ENCODE data around the gene CPAMD8. TPM values are rescaled to one million over a fixed set of nuclear protein-coding genes. Genes with fewer than 3 reads are reported as not detected.

Gene CPAMD8
- polyA plus RNA-seq, 1 experiment: 0.38 TPM

DNA sequence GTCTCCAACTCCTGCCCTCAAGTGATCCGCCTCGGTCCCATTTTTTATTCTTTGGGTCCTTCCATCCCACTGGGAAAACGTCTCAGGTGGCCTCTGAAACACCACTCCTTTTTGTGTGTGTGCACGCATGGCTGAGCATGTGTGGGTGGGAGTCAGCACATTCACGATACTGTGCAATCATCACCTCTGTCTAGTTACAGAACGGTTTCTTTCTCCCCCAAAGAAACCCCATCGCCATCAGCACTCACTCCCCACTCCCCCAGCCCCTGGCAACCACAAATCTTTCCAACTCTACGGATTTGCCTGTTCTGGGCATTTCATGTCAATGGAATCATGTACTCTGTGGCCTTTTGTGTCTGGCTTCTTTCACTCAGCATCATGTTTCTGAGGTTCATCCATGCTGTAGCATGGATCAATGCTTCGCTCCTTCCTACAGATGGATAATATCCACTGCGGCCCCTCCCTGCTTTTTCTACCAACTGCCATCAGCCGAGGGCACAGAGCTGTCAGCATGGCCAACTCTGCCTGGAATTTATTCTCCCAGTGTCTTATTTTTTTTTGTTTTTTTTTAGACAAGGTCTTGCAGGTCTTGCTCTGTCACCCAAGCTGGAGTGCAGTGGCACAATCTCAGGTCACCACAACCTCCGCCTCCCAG, 128.1 kb downstream of the CPAMD8 start:
- peaks cover 5% of the 10 kb centered on the region; the same call in 1 of the 2 replicates for H3K9me3 ChIP-seq (ENCODE audit: control insufficient read depth, insufficient read depth, low read length)
- TF ChIP-seq CTCF (IDR thresholded peaks at IDR 0.05; ENCODE audit: low read depth, low read length): no peak
- no peak overlapping the region for H3K4me3 ChIP-seq (ENCODE audit: low read depth, low read length)
- no peak overlapping the region for H3K27ac ChIP-seq (ENCODE audit: low read depth, low read length)
- H3K27me3 ChIP-seq (ENCODE audit: control insufficient read depth, insufficient read depth, low read length): peaks cover 8% of the 10 kb centered on the region
- ChIA-PET POLR2A (no interaction called here), CTCF (no interaction called here)
- DNase-seq (ENCODE audit: low read depth, low spot score): no peak

DNA sequence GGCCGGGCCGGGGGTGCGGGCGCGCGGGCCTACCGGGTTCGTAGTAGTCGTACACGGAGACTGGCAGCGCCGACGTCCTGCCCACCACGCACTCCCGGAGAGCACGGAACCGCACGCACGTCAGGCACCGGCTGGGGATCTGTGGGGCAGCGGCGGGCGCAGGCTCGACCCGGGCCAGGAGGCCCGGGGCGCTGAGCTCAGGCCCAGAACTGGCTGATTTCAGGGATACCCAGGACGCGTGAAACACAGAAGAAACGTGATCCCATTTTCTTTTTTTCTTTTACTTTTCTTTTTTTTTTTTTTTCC, 128.8 kb downstream of the CPAMD8 start:
- CTCF ChIA-PET: interaction anchor here (0.6 kb wide), 1 partner anchor 1307 kb away, joined by 3 read pairs; no protein-coding TSS in a partner anchor
- TF ChIP-seq CTCF (IDR thresholded peaks at IDR 0.05; ENCODE audit: low read depth, low read length): no peak
- Histone ChIP-seq H3K27me3 (ENCODE audit: control insufficient read depth, insufficient read depth, low read length) (peaks cover 10% of the 10 kb centered on the region), H3K4me3 (ENCODE audit: low read depth, low read length) (peak overlapping the region; percentile 61), H3K27ac (ENCODE audit: low read depth, low read length) (no peak overlapping the region), H3K9me3 (ENCODE audit: control insufficient read depth, insufficient read depth, low read length) (peaks cover 5% of the 10 kb centered on the region; the same call in 1 of the 2 replicates)
- POLR2A ChIA-PET: no interaction called here
- DNase-seq (ENCODE audit: low read depth, low spot score): no peak

DNA sequence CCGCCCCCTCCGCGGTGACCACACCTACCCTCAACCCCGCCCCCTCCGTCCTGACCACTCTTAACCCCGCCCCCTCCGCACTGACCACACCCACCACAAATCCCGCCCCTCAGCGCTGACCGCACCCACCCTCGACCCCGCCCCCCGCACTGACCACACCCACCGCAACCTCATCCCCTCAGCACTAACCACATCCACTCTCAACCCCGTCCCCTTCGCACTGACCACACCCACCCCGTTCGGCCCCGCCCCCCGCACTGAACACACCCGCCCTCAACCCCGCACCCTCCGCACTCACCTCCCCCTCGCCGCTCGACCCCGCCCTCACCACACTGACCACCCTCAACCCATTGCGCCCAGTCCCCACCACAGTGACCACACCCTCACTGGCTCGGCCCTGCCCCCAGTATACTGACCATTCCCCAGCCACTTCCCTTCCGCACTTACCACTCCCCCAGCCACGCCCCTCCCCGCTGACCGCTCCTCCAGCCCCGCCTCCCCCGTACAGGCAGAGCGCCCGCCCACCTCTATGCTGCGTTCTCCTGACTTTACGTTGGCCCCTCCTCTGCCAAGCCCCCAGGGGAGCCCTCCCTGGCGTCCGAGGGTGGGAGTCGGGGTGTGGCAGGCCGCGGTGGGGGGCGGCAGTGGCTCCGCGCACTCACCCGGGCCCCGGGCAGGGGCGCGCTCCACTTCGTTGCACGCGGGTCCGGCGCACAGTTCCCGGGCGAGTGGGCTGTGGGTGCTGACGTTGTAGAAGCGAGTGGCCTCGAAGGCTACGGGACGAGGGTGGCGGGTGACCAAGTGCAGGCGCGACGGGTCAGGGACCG, 129.4 kb downstream of the CPAMD8 start:
- Histone ChIP-seq H3K27me3 (ENCODE audit: control insufficient read depth, insufficient read depth, low read length) (peaks cover 10% of the 10 kb centered on the region), H3K4me3 (ENCODE audit: low read depth, low read length) (peak overlapping the region; percentile 61), H3K9me3 (ENCODE audit: control insufficient read depth, insufficient read depth, low read length) (peaks cover 5% of the 10 kb centered on the region; the same call in 1 of the 2 replicates), H3K27ac (ENCODE audit: low read depth, low read length) (no peak overlapping the region)
- no peak for TF ChIP-seq CTCF (IDR thresholded peaks at IDR 0.05; ENCODE audit: low read depth, low read length)
- peak; percentile 87 for DNase-seq (ENCODE audit: low read depth, low spot score)
- POLR2A ChIA-PET: no interaction called here
- CTCF ChIA-PET: interaction anchor here (0.6 kb wide), 1 partner anchor 1308 kb away, joined by 3 read pairs; no protein-coding TSS in a partner anchor

DNA sequence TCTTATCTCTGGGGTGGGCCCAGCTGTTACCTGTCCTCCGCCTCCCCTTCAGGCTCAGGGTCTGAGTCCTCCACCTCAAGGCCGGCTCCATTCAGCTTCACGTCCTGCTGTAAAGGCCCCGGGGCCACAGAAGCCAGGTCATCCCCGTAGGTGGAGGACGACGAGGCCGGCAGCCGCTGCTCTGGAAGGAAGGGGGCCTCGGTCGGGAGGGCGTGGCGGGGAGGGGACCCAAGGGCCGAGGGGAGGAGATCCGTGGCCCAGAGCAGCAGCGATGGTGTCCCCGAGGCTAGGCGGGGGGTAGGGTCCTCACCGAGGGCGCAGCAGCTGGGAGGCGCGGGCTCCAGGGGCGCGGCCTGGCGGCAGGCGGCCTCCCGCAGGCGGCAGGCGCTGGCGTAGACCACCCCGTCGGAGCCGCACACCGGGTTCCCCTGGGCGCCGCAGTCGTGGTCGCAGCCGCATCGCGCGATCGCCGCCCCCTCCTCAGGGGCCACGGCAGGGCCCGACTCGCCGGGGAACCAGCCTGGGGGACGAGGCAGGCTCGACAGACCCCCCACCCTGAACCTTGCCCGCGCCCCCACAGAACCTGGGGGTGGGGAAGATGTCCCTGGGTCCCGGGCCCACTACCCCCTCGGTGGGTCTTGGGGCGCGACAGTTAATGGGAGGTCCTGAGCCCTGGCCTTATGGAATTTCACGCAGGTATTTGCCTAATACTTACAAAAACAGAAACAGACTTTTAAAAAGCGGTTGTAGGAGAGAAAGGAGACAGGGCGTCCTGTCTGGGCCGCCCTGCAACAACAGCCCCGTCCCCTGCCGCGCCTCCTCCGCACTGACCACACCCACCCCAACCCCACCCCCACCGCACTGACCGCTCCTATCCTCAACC, 130.2 kb downstream of the CPAMD8 start:
- no peak for TF ChIP-seq CTCF (IDR thresholded peaks at IDR 0.05; ENCODE audit: low read depth, low read length)
- ChIA-PET CTCF (no interaction called here), POLR2A (no interaction called here)
- Histone ChIP-seq H3K9me3 (ENCODE audit: control insufficient read depth, insufficient read depth, low read length) (peaks cover 5% of the 10 kb centered on the region; the same call in 1 of the 2 replicates), H3K27me3 (ENCODE audit: control insufficient read depth, insufficient read depth, low read length) (peaks cover 10% of the 10 kb centered on the region), H3K4me3 (ENCODE audit: low read depth, low read length) (peak overlapping the region; percentile 51), H3K27ac (ENCODE audit: low read depth, low read length) (no peak overlapping the region)
- no peak for DNase-seq (ENCODE audit: low read depth, low spot score)

Data from AG04450 (cell line).